Stomach (tissue), 4 donors: ENCODE data around the gene CRAMP1.
"Not testable (repeated sequence)": the region's sequence is repeated elsewhere in the genome, so short reads cannot be mapped to it uniquely, and the experiment has no call there.

ENCODE experiments used
- POLR2A ChIP-seq, 4 donors: fragments of 450-650 bp; IDR thresholded peaks; one replicate each; pipeline ENCODE4 v1.6.1; 2016; ENCODE audit warnings: antibody characterized with exemption in 4 of 4, control low read depth in 2 of 4, mild to moderate bottlenecking in 1 of 4, moderate library complexity in 1 of 4
- POLR2AphosphoS5 ChIP-seq, 3 donors: sonication (generic); formaldehyde crosslinking; IDR thresholded peaks; one replicate each; pipeline ENCODE4 v1.6.1; 2016; ENCODE audit warnings: antibody characterized with exemption in 3 of 3
- TF ChIP-seq, protein P1 (sequence below), 7 experiments: fragments of 450-650 bp in 4 of 7; fragments of 200-600 bp in 3 of 7; sonication (generic) in 3 of 7; IDR thresholded peaks; one replicate each; pipeline ENCODE4 v1.5.1; 2016 to 2019; ENCODE audit warnings: antibody characterized with exemption in 7 of 7, control low read depth in 2 of 7, mild to moderate bottlenecking in 1 of 7

DNA sequence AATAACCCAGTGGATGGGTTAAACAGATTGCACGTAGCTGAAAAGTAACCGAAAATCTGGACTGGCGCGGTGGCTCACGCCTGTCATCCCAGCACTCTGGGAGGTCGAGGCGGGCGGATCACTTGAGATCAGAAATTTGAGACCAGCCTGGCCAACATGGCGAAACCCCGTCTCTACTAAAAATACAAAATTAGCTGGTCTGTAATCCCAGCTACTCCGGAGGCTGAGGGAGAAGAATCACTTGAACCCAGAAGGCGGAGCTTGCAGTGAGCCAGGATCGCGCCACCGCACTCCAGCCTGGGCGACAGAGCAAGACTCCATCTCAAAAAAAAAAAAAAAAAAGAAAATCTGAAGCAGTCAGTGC, 93.1 kb downstream of the CRAMP1 start:
- not testable (repeated sequence) for TF ChIP-seq POLR2A, POLR2AphosphoS5 (IDR thresholded peaks at IDR 0.05)
- TF ChIP-seq, protein P1, sequence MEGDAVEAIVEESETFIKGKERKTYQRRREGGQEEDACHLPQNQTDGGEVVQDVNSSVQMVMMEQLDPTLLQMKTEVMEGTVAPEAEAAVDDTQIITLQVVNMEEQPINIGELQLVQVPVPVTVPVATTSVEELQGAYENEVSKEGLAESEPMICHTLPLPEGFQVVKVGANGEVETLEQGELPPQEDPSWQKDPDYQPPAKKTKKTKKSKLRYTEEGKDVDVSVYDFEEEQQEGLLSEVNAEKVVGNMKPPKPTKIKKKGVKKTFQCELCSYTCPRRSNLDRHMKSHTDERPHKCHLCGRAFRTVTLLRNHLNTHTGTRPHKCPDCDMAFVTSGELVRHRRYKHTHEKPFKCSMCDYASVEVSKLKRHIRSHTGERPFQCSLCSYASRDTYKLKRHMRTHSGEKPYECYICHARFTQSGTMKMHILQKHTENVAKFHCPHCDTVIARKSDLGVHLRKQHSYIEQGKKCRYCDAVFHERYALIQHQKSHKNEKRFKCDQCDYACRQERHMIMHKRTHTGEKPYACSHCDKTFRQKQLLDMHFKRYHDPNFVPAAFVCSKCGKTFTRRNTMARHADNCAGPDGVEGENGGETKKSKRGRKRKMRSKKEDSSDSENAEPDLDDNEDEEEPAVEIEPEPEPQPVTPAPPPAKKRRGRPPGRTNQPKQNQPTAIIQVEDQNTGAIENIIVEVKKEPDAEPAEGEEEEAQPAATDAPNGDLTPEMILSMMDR (IDR thresholded peaks at IDR 0.05), result not testable (repeated sequence)
